Inflammatory macrophage (primary cell): ENCODE measurements around the gene KCNMB2.
"Not testable (repeated sequence)": the region's sequence is repeated elsewhere in the genome, so short reads cannot be mapped to it uniquely, and the experiment has no call there.

Source experiments
- DNase-seq, 2 donors: peaks; one replicate each; pipeline ENCODE4 v3.0.0-alpha.2; 2020 to 2022

Gene KCNMB2

DNA sequence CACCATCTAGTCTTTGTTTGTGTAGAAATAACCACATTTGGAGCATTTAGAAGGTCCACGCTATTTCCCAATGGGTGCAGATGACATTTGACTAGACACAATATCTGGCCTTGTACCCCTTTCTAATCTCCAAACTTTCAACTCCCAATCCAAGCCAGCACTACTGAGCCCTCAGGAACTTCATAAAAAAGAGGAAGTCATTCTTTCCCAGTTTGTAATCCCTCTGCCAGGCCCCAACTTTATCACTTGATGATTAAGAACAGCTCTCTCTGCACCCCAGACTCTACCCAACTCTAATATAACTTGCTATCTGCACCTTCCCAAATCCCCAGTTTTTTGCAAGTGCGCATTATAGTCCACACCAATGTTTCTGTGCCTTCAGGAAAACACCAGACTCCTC lies 170.2 kb downstream of the KCNMB2 start:
- DNase-seq, result no peak

DNA sequence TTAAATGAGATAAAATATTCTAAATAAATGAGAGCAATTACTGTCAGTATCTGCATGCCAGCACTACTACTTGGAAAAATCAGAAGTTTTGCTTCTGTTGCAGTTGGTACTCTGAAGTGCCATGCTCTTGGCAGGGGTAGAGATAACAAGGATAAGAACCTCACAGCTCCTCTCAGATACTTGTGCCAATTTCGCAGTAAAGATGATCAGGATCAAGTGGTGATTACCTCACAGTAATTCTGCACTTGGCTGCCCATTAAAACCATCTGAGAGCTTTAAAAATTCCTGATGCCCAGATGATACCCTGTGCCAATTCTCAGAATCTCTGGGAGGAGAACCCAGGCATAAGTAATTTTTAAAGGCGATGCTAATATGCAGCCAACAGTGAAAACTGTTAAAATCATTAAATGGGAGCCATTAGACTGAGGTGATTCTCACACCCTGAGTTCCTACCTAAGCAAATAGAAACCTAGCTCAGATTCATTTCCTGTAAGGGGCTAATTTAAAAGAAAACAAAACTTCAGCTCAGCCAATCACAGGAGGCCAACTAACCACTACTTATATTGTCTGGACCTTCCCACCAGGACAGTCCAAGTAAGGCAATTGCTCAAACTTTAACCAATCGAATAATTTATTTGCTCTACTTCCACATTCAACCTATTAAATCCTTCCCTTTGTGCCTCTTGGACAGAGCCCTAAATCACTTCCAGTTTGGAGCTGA lies 171.2 kb downstream of the KCNMB2 start:
- no peak for DNase-seq

DNA sequence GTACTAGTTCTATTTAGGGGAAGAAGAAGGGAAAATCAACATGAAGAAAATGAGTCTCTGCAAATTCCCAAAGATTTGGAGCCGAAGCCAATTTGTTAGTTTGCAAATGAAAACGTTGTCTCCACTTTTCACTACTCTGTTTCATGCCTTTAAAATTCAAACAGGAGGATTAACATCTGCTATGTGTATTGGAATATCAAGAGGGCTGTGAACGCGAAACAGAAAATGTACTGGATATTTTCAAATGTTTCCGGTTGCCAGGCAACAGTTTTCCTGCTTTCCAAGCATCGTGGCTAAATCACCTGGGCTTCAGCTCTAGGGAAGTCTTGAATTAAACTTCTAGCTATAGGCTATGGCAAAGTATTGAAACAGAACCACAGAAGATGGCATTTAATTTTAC lies 172.8 kb downstream of the KCNMB2 start:
- no peak for DNase-seq

DNA sequence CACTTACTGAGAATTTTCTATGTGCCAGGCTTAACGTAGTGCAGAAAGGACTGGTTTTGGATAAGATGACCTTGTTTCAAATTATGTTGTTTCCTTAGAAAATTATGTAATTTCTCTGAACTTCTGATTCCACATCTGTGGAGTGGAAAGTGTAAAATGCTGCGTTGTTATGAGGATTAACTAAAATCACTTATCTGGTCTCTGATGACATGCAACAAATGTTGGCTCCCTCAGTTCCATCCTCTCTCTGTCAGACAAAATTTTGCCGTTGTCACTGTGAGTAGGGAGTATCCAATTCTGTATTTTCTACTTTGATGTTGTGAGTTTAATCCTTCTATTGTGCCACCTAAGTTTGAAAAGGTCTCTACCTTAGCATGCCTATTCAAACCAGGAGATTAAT lies 175.5 kb downstream of the KCNMB2 start:
- no peak for DNase-seq

DNA sequence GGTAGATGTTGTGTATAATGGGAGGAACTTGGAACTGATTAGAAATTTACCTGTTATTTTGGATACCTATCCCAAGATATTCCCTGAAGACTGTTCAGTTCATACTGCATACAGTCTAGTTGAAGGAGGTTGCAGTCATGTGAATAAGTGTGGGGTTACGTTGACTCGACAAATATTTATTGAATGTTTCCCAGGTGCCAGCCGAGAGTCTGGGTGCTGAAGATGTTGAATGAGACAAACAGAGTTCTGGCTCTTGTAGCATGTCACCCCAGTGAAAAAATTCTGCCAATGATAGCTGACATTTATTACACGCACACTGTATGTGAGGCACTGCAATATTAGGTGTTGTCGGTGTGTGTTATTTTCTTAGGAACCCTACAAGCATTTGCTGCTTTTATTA lies 176.0 kb downstream of the KCNMB2 start:
- DNase-seq, result no peak

DNA sequence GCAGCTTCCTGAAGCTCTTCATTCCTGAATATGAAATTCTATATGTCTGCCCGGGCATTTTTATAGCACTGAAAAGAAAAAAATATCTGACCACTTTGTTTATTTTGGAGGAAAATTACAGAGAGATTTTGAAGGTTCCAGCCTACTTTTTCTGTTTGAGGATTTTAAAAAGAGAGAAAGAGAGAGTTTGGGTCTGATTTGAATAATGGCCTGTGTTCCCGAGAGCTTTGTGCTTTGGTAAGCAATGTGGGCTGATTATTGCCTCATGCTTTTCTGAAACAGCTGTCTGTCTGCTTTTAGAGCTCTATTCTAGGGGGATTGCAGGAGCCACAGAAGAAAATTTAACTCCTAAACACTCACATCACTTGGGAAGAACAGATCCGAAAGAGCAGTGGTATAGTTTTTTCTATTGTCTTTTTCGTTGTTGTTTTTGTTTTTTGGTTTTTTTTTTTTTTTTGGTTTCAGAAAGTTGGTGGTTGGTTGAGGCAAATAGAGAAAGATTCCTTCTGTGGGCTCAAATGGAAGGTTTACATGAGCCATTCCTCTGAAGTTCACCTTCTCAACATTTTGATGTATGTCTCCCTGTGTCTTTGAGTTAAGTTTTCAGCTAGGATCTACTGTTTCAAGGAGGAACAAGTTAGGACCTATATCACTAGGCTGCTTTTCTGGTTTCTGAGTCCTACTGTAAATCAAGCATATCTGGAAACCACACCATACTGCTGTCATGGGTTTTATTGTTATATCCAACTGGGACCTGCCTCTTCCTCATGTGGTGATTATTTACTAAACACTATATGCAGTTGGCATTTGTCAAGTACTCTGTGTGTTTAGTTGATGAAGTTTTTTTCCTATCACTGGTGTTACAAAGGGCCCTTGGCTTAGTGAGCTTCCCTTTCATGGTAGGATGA lies 178.9 kb downstream of the KCNMB2 start:
- no peak for DNase-seq

DNA sequence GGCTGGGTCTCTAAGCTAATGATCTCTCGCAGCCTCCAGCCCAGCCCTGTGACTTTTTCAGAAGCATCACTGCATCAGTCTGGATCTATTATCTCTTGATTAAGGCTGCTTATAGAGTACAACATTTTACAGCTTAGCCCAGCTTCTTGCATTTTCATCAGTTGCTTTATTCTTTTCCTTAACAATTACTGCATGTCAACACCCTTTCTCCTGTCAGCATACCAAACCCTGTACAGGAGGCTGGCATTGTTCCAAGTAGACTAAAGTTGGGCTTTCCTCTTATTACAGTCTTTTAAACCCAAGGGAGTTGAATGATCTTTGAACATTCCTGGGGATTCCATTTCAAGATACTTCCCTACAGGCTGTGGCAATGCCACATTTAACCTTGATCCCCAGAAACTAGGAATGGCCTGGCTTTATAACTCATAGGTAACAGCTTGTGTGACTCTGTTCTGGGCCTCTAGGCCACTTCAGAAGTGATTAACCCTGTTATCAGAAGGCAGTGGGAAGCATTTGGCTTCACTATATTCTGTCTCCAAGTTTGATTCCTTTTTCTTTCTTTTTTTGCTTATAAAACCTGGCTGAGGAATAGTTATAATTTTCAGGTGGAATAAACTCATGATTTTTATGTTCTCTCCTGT lies 182.9 kb downstream of the KCNMB2 start:
- no peak for DNase-seq

DNA sequence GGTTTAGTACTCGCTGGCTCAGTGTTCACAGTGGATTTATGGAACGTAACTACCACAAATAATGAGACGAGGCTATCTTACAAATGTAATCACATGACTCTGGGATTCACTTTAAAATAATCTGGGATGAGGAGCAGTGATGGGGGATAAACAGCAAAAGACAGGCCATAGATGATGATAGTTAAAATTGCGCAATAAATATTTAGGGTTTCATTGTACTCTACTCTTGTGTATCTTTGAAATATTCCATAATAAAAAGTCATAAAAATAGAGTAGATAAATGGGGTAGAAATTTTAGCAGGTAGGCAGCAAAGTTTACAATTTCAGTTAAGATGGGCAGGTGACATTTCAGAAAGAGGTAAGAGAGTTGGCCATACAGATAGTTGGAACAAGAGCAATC lies 196.6 kb downstream of the KCNMB2 start:
- no peak for DNase-seq

DNA sequence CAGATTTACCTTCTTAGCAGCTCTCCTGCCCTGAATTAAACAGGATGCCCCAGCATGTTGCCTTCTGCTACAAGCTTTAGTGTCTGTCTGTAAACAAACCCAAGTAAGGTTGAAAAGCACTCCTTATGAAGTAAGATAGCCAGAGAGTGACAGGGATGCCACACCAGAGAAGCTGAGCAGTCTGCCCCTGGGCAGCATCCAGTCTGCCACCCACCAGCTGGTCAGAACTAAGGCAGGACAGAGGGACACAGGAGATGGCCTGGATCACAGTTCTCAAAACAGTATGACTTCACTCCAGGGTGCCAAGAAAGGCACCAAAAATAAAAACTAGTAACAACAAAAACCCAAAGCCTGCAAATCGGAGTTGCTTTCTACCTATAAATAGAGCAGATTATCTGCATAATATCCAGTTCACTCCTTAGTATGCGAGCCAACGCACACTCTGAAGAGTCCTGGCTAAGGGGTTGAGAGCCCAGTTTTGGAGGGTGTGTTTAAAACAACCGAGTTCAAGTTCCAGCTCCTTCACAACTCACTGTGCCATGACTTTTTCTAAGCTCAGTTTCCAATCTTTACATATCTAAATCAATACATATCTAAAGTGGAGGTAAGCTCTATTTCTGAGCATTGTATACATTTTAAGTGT lies 198.9 kb downstream of the KCNMB2 start:
- no peak for DNase-seq

DNA sequence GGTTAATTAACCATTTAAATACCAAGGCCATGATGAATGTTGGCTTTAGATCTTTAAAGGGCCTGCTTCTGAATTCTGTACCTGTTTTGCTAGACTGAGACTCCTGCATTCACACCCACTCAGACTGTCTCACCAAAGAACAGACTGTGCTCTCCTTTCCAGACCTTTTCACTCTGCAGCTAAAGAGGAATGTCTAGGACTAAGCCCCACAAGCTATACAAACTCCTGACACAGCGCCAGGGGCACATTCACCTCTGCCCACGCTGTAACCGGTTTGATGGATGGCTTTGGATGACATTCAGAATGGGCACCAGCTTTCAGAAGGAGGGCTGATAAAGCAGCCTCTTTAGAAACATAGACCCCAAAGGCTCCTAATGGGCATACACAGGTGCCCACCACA lies 200.1 kb downstream of the KCNMB2 start:
- no peak for DNase-seq

DNA sequence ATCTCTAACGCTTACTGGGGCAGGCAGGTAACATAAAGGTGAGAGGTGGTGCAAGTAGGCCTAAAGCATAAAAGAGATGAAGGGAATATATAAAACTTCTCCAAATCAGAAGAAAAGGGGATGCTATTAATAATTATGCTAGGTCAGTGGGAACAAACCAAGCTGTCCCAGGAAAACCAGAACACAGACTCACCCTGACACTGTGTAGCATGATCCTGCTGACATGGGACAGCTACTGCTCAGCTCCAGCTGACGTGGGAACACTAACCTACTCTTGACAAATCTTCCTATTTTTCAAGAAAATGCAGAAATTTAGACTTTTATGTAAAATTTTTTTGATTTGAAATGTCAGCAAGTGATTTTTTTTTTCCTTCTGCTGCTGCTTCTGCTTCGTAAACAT lies 203.5 kb downstream of the KCNMB2 start:
- no peak for DNase-seq

DNA sequence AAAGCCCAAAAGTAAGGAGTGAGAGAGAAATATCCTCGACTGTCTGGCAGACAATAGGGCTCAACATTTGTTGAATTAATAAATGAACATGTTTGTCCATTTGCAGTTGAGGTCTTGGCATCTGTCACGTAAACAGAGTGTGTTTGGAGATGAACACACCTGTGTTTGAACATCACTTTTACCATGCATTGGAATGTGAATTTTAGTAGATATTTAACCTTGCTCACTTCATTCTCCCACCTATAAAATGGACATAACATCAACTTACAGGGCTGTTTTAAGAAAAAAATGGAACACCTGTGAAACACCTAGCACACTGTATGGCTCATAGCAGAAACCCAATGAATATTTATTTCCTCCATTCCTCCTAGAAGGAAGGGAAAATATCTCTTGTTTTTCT lies 204.8 kb downstream of the KCNMB2 start:
- no peak for DNase-seq

DNA sequence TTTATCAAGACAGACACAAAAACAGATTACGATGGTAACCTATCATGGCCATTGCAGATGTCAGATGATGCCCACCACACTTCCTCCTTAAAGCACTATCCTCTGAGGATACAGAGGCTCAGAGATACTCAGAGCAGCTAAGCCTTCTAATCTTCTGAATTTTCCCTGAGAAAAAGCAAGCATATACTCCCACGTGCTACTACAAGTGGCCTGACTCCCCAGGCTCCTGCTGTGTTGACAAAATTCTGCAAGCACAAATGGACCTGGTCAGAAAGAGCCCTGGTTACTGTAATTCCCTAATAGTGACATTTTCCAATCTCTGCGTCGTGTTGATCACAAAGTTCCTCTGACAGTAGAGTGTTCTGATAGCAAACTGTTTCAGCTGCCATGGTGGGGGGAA lies 207.1 kb downstream of the KCNMB2 start:
- DNase-seq, result no peak

DNA sequence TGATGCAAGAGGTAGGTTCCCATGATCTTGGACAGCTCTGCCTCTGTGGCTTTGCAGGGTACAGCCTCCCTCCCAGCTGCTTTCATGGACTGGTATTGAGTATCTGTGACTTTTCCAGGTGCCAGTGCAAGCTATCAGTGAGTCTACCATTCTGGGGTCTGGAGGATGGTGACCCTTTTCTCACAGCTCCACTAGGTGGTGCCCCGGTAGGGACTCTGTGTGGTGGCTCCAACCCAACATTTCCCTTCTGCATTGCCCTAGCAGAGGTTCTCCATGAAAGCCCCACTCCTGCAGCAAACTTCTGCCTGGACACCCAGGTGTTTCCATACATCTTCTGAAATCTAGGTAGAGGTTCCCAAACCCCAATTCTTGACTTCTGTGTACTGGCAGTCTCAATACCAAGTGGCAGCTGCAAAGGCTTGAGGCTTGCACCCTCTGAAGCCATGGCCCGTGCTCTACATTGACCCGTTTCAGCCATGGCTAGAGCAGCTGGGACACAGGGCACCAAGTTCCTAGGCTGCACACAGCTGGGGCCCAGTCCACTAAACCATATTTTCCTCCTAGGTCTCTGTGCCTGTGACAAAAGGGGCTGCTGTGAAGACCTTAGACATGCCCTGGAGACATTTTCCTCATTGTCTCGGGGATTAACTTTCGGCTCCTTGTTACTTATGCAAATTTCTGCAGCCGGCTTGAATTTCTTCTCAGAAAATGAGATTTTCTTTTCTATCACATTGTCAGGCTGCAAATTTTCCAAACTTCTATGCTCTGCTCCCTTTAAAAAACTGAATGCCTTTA lies 209.8 kb downstream of the KCNMB2 start:
- DNase-seq, result not testable (repeated sequence)

DNA sequence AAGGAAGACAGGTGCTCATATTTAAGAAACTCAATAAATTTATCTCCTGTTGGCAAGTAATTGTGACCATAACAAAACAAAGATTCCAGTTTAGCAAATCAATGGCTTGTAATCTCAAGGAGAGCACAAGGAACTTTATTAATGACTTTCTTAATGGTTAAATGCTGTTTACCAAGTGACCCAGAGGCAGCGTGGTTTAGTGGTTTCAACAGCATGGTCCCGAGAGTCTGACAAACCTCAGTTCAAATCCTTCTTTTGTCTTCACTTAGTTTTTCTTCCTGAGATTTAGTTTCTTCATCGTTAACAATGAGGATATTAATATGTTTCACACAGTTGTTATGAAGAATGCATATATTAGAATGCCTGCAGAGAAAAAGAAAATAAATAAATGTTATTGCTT lies 212.6 kb downstream of the KCNMB2 start:
- no peak for DNase-seq

DNA sequence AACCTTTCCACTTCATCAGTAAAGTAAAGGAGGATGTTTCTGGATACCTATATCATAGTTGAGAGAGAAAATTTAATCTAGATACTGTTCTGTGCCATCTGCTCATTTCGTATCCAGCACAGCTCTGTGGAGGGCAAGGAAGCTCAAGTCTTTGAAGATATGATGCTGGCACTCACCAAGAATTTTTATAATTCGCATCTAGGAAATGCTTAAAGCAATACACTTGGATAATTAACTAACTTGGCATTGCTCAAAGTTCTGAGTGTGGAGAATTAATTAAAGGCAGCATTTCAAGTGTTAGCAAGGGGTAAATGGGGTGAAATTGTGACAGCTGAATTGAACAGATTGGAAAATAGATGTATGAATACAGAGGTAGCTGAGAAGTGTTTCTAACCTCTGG lies 213.2 kb downstream of the KCNMB2 start:
- DNase-seq, result no peak

DNA sequence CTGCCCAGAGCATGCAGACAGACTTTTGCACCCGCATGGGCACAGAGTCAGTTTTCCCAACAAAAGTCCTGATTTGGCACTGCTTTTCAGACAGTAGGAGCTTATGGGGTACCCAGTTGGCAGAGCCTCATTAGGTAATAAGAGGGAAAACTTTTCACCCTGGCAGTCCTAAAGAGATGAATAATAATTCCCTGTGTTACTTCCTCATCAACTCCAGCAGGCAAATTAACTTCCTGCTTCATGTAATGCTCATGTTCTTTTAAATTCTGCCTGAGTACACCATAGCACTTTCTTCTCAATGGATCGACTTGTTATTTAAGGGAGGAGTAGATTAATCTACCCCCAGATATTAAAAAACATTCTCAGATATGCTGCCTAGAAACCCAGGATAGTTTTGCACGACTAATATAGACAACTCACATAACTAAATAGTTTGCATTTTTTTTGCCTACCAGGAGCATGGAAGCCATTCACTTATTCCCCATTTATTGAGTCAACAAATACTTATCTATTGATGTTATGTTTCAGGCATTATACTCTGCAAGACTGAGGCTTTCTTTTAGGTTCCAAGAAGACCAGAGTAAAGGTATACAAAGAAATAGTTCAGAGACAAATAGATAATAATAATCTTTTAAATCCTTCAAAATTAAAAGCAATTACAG lies 214.5 kb downstream of the KCNMB2 start:
- DNase-seq, result no peak

DNA sequence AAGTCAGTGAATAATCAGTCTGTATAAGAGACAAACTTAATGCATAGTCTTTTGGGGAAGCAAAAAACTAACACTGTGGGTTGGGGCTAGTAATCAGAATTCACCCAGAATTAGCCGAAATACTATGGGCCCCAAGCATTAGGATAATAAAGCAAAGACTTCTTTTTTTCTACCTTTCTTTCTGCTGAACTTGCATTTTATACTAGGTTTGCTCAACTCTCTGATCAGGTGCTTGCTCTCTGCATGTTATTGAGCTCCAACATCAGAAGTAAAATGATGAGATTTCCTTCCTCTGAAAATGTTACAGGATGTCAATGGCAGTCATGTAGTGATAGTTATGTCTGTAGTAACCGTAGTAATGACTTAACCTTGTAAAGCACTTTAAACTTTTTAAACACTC lies 216.6 kb downstream of the KCNMB2 start:
- DNase-seq, result no peak

DNA sequence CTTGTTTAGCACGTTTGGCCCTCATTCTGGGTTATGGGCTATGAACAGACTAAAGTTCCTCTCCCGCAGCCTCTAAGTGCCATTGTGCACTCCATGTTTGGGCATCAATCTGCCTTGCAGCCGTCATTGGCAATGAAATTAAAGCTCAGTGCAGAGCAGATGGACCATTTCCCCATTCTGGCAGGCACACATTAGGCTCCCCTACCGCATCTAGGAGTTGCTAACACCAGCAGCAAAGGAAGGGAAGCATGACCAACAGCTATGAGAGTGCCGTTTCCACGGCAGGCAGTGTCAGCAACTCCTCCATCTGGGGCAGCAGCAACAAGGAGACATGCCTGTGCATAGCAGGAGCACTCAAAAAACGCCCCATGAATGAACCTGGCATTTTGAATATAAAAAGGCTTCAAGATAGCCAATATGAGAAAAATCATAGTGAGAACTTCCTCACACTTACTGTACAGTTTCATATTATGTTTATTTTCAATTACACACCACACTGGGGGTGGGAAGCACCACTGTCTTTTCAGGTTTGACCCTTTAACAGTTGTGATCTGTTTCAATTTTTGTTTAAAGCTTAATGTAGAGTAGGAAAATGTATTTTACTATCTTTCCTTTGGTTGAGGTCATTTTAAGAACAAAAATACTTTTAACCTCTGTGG lies 218.7 kb downstream of the KCNMB2 start:
- no peak for DNase-seq

DNA sequence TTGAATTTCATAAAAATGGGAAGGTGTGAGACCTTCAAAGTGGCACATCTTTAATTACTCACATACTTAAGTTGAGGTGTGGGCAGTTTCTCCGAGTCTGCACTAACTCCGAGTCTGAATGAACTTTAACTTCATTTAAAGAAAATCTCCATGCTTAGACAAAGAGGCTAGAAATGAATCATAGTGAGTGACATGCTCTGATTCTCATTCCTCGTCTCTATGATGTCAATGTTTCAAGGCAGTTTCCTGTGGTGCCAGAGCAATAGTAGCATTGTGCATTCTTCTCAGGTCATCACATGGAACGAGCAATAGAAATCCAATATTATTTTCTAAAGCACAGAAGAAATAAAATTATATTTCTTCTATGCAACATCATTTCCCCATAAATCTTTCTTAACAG lies 224.8 kb downstream of the KCNMB2 start:
- DNase-seq, result no peak

DNA sequence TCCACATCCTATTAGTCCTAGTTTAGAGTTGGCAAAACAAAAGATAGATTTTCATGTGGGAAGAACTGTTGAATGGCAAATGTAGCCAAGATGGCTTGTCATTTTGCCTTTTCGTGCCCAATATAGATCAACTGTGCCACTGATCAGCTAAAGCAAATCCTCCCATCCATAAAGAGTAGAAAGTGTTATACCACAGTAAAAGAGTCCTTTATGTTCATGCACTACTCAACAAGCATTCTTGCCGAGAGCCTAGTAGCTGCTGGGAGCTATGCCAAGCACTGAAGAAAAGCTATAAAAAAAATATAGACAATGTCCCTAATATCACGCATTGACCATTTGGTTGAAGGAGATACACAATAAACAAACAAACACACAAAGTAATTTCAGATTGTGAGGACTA lies 225.2 kb downstream of the KCNMB2 start:
- DNase-seq, result no peak
